Measurements from ENCODE around the gene DIO3.

- TF ChIP-seq, protein P1, sequence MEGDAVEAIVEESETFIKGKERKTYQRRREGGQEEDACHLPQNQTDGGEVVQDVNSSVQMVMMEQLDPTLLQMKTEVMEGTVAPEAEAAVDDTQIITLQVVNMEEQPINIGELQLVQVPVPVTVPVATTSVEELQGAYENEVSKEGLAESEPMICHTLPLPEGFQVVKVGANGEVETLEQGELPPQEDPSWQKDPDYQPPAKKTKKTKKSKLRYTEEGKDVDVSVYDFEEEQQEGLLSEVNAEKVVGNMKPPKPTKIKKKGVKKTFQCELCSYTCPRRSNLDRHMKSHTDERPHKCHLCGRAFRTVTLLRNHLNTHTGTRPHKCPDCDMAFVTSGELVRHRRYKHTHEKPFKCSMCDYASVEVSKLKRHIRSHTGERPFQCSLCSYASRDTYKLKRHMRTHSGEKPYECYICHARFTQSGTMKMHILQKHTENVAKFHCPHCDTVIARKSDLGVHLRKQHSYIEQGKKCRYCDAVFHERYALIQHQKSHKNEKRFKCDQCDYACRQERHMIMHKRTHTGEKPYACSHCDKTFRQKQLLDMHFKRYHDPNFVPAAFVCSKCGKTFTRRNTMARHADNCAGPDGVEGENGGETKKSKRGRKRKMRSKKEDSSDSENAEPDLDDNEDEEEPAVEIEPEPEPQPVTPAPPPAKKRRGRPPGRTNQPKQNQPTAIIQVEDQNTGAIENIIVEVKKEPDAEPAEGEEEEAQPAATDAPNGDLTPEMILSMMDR (IDR thresholded peaks at IDR 0.05): no peak
- TF ChIP-seq POLR2A (IDR thresholded peaks at IDR 0.05): no peak
Measured at GRCh38 chr14:101583715-101584054, 22.4 kb downstream of the DIO3 start.

Measured in breast epithelium (tissue), 3 donors.